Measurements from ENCODE around the gene TLR10.
"Not testable (repeated sequence)": the region's sequence is repeated elsewhere in the genome, so short reads cannot be mapped to it uniquely, and the experiment has no call there.

Gene TLR10

DNA sequence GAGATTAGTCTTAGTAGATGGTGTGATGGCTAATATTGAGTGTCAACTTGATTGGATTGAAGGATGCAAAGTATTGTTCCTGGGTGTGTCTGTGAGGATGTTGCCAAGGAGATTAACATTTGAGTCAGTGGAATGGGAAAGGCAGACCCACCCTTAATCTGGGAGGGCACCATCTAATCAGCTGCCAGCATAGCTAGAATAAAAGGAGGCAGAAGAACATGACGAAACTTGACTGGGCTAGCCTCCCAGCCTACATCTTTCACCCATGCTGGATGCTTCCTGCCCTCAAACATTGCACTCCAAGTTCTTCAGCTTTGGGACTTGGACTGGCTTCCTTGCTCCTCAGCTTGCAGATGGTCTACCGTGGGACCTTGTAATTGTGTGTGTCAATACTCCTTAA lies 12.5 kb downstream of the TLR10 start:
- H3K4ac ChIP-seq (ENCODE audit: low read depth, low read length); H3K79me2 ChIP-seq (ENCODE audit: control insufficient read depth, insufficient read depth, low read length, poor library complexity); H3K18ac ChIP-seq (ENCODE audit: low read length); H2BK120ac ChIP-seq (ENCODE audit: insufficient read depth, low read length, poor library complexity); H3K79me1 ChIP-seq (ENCODE audit: low read length); H3K27me3 ChIP-seq (ENCODE audit: insufficient read depth, low read length); H4K8ac ChIP-seq (ENCODE audit: low read depth, low read length); H2BK5ac ChIP-seq (ENCODE audit: low read depth, low read length, poor library complexity); H3K4me1 ChIP-seq (ENCODE audit: control insufficient read depth in 1 of 2, insufficient read depth in 2 of 2, low read length in 2 of 2); H4K12ac ChIP-seq (ENCODE audit: low read depth, low read length); DNase-seq; H2AFZ ChIP-seq (ENCODE audit: insufficient read depth, low read length, poor library complexity); H4K91ac ChIP-seq (ENCODE audit: low read depth, low read length); H2AK5ac ChIP-seq (ENCODE audit: low read length); H3K4me3 ChIP-seq (ENCODE audit: low read depth, low read length); H3K23ac ChIP-seq (ENCODE audit: low read length); H3K9me3 ChIP-seq (ENCODE audit: insufficient read depth, low read depth, low read length); H3K36me3 ChIP-seq (ENCODE audit: control insufficient read depth in 1 of 2, insufficient read depth in 2 of 2, low read length in 2 of 2); H3K9ac ChIP-seq (ENCODE audit: low read length); H3K4me2 ChIP-seq (ENCODE audit: low read length); H3K27ac ChIP-seq (ENCODE audit: low read depth, low read length); H2BK12ac ChIP-seq (ENCODE audit: low read length); H3K14ac ChIP-seq (ENCODE audit: low read length): not testable (repeated sequence)
- no CpG with 5 or more reads among the region's 2 CpGs for WGBS (ENCODE audit: extremely low coverage, insufficient coverage, insufficient read length)

DNA sequence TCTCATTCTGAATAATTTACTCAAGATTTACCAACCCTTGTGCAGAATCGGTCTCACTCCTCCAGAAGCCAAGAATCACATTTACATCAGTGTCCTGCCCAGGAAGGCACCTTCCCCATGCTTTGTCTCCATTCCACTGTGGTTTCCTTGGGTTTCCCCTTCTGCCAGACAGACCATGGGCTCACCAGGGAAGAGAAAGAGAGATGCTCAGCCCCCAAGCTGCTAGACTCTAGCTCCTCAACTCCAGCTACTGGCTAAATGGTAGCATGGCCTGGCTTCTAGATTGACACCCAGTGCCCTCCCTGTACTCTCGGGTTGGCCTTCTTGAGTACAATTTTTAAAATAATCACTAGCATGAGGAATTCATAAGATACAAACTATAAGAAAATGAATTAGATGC lies 12.9 kb downstream of the TLR10 start:
- no peak overlapping the region for H2BK5ac ChIP-seq (ENCODE audit: low read depth, low read length, poor library complexity)
- peaks cover 4% of the 10 kb centered on the region for H3K9me3 ChIP-seq (ENCODE audit: insufficient read depth, low read depth, low read length)
- no peaks in the 10 kb centered on the region for H3K36me3 ChIP-seq (ENCODE audit: control insufficient read depth in 1 of 2, insufficient read depth in 2 of 2, low read length in 2 of 2)
- H3K23ac ChIP-seq (ENCODE audit: low read length): no peak overlapping the region
- H2AFZ ChIP-seq (ENCODE audit: insufficient read depth, low read length, poor library complexity): no peak overlapping the region
- H3K27me3 ChIP-seq (ENCODE audit: insufficient read depth, low read length): no peaks in the 10 kb centered on the region
- H3K4me3 ChIP-seq (ENCODE audit: low read depth, low read length): no peak overlapping the region
- no peak for DNase-seq
- H3K27ac ChIP-seq (ENCODE audit: low read depth, low read length): no peak overlapping the region
- H3K79me1 ChIP-seq (ENCODE audit: low read length): no peaks in the 10 kb centered on the region
- no peak overlapping the region for H4K8ac ChIP-seq (ENCODE audit: low read depth, low read length)
- no peaks in the 10 kb centered on the region for H3K79me2 ChIP-seq (ENCODE audit: control insufficient read depth, insufficient read depth, low read length, poor library complexity)
- H2BK12ac ChIP-seq (ENCODE audit: low read length): no peak overlapping the region
- H2BK120ac ChIP-seq (ENCODE audit: insufficient read depth, low read length, poor library complexity): no peak overlapping the region
- WGBS (ENCODE audit: extremely low coverage, insufficient coverage, insufficient read length): no CpG with 5 or more reads among the region's 2 CpGs
- no peak overlapping the region for H4K91ac ChIP-seq (ENCODE audit: low read depth, low read length)
- H3K9ac ChIP-seq (ENCODE audit: low read length): no peak overlapping the region
- no peak overlapping the region for H4K12ac ChIP-seq (ENCODE audit: low read depth, low read length)
- no peak overlapping the region for H2AK5ac ChIP-seq (ENCODE audit: low read length)
- H3K4me2 ChIP-seq (ENCODE audit: low read length): no peak overlapping the region
- H3K18ac ChIP-seq (ENCODE audit: low read length): no peak overlapping the region
- H3K14ac ChIP-seq (ENCODE audit: low read length): no peak overlapping the region
- no peak overlapping the region for H3K4ac ChIP-seq (ENCODE audit: low read depth, low read length)
- H3K4me1 ChIP-seq (ENCODE audit: control insufficient read depth in 1 of 2, insufficient read depth in 2 of 2, low read length in 2 of 2): no peaks in the 10 kb centered on the region

DNA sequence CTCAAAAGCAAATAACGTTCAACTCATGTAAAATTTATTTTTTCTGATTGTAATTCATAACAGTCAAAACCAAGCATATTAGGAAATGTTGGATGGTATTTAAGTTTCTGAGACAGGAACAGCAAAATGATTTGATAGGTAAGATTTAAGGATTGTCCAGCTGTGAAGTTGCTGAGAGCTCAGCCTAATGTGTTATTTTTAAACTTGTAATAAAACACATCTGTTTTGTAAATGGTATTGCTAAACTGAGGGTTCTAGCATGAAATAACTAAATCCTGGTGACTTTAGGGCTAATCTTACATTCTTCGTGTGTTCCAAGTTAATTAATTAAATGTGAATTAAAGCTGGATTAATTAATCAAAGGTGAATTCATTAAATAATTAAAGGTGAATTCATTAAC lies 13.3 kb downstream of the TLR10 start:
- no peak overlapping the region for H2BK5ac ChIP-seq (ENCODE audit: low read depth, low read length, poor library complexity)
- DNase-seq: no peak
- H3K4me3 ChIP-seq (ENCODE audit: low read depth, low read length): no peak overlapping the region
- no peak overlapping the region for H4K91ac ChIP-seq (ENCODE audit: low read depth, low read length)
- peaks cover 4% of the 10 kb centered on the region for H3K9me3 ChIP-seq (ENCODE audit: insufficient read depth, low read depth, low read length)
- H3K27ac ChIP-seq (ENCODE audit: low read depth, low read length): no peak overlapping the region
- no peak overlapping the region for H3K4me2 ChIP-seq (ENCODE audit: low read length)
- no peaks in the 10 kb centered on the region for H3K79me2 ChIP-seq (ENCODE audit: control insufficient read depth, insufficient read depth, low read length, poor library complexity)
- no peaks in the 10 kb centered on the region for H3K27me3 ChIP-seq (ENCODE audit: insufficient read depth, low read length)
- no peak overlapping the region for H4K12ac ChIP-seq (ENCODE audit: low read depth, low read length)
- no peaks in the 10 kb centered on the region for H3K4me1 ChIP-seq (ENCODE audit: control insufficient read depth in 1 of 2, insufficient read depth in 2 of 2, low read length in 2 of 2)
- no peak overlapping the region for H3K14ac ChIP-seq (ENCODE audit: low read length)
- no peaks in the 10 kb centered on the region for H3K79me1 ChIP-seq (ENCODE audit: low read length)
- no peak overlapping the region for H3K9ac ChIP-seq (ENCODE audit: low read length)
- H2AFZ ChIP-seq (ENCODE audit: insufficient read depth, low read length, poor library complexity): no peak overlapping the region
- H3K4ac ChIP-seq (ENCODE audit: low read depth, low read length): no peak overlapping the region
- H2BK12ac ChIP-seq (ENCODE audit: low read length): no peak overlapping the region
- H2BK120ac ChIP-seq (ENCODE audit: insufficient read depth, low read length, poor library complexity): no peak overlapping the region
- no peak overlapping the region for H3K23ac ChIP-seq (ENCODE audit: low read length)
- H3K18ac ChIP-seq (ENCODE audit: low read length): no peak overlapping the region
- no peak overlapping the region for H2AK5ac ChIP-seq (ENCODE audit: low read length)
- no peak overlapping the region for H4K8ac ChIP-seq (ENCODE audit: low read depth, low read length)
- no peaks in the 10 kb centered on the region for H3K36me3 ChIP-seq (ENCODE audit: control insufficient read depth in 1 of 2, insufficient read depth in 2 of 2, low read length in 2 of 2)
- WGBS (ENCODE audit: extremely low coverage, insufficient coverage, insufficient read length): no CpG with 5 or more reads among the region's 2 CpGs

DNA sequence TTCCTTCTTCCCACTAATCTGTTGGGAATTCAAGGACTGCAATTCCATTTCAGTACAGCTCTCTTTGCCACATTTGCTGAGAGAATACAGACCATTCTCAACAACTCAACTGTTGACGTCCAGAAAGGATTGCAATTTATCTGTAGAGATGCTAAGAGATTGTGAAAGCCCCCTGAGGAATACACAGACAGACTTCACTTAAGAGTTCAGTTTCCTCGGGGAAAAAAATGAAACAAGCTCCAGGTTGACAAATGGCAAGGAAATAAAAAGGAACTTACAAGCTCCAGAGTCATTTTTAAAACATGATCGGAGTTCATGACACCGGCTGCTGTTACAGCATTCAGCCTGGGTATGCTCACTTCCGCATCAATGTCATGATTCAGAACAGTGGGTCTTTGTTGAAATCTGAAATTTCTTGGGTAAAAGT lies 13.8 kb downstream of the TLR10 start:
- Histone ChIP-seq H3K18ac (ENCODE audit: low read length) (no peak overlapping the region), H3K14ac (ENCODE audit: low read length) (no peak overlapping the region), H3K36me3 (ENCODE audit: control insufficient read depth in 1 of 2, insufficient read depth in 2 of 2, low read length in 2 of 2) (no peaks in the 10 kb centered on the region), H4K91ac (ENCODE audit: low read depth, low read length) (no peak overlapping the region), H3K27me3 (ENCODE audit: insufficient read depth, low read length) (no peaks in the 10 kb centered on the region), H3K79me1 (ENCODE audit: low read length) (no peaks in the 10 kb centered on the region), H3K4me2 (ENCODE audit: low read length) (no peak overlapping the region), H2BK120ac (ENCODE audit: insufficient read depth, low read length, poor library complexity) (no peak overlapping the region), H2BK12ac (ENCODE audit: low read length) (no peak overlapping the region), H2AFZ (ENCODE audit: insufficient read depth, low read length, poor library complexity) (no peak overlapping the region), H3K79me2 (ENCODE audit: control insufficient read depth, insufficient read depth, low read length, poor library complexity) (no peaks in the 10 kb centered on the region), H3K9me3 (ENCODE audit: insufficient read depth, low read depth, low read length) (peaks cover 4% of the 10 kb centered on the region), H4K12ac (ENCODE audit: low read depth, low read length) (no peak overlapping the region), H3K9ac (ENCODE audit: low read length) (no peak overlapping the region), H3K4ac (ENCODE audit: low read depth, low read length) (no peak overlapping the region), H2BK5ac (ENCODE audit: low read depth, low read length, poor library complexity) (no peak overlapping the region), H3K23ac (ENCODE audit: low read length) (no peak overlapping the region), H3K4me3 (ENCODE audit: low read depth, low read length) (no peak overlapping the region), H2AK5ac (ENCODE audit: low read length) (no peak overlapping the region), H3K27ac (ENCODE audit: low read depth, low read length) (no peak overlapping the region), H3K4me1 (ENCODE audit: control insufficient read depth in 1 of 2, insufficient read depth in 2 of 2, low read length in 2 of 2) (no peaks in the 10 kb centered on the region), H4K8ac (ENCODE audit: low read depth, low read length) (no peak overlapping the region)
- no CpG with 5 or more reads among the region's 5 CpGs for whole genome bisulfite sequencing (ENCODE audit: extremely low coverage, insufficient coverage, insufficient read length)
- DNase-seq: peak in 1 of 2 donors; percentile 31
